SK-N-SH (cell line): ENCODE data around the gene KCNH3.

ENCODE experiments used
- FOXM1 ChIP-seq: IDR thresholded peaks from 2 replicates; pipeline ENCODE4 v1.4.0; 2012; ENCODE audit warnings: low read depth, mild to moderate bottlenecking
- GABPA ChIP-seq: IDR thresholded peaks from 2 replicates; pipeline ENCODE4 v1.4.0; 2012; ENCODE audit warnings: low read depth, mild to moderate bottlenecking
- JUND ChIP-seq: IDR thresholded peaks from 2 replicates; pipeline ENCODE4 v1.4.0; 2012
- MXI1 ChIP-seq: IDR thresholded peaks from 2 replicates; pipeline ENCODE4 v1.6.1; 2012; ENCODE audit warnings: mild to moderate bottlenecking, low read depth, low read length, improper control_type of control experiment
- POLR2AphosphoS5 ChIP-seq: IDR thresholded peaks from 2 replicates; pipeline ENCODE4 v1.6.1; 2012; ENCODE audit warnings: low read depth, low read length
- RAD21 ChIP-seq: IDR thresholded peaks from 2 replicates; pipeline ENCODE4 v1.6.1; 2012; ENCODE audit warnings: mild to moderate bottlenecking, low read length
- TEAD4 ChIP-seq: IDR thresholded peaks from 2 replicates; pipeline ENCODE4 v1.4.0; 2012; ENCODE audit warnings: mild to moderate bottlenecking, borderline replicate concordance; ENCODE audit not compliant: insufficient read depth
- YY1 ChIP-seq: IDR thresholded peaks from 2 replicates; pipeline ENCODE4 v1.4.0; 2012; ENCODE audit warnings: low read depth, mild to moderate bottlenecking
- TF ChIP-seq, protein P1 (sequence below): fragments of 200-600 bp; sonication (generic); IDR thresholded peaks from 2 replicates; pipeline ENCODE4 v1.6.1; 2017; ENCODE audit warnings: antibody characterized with exemption, mild to moderate bottlenecking, moderate library complexity
- TF ChIP-seq, protein P2 (sequence below): IDR thresholded peaks from 2 replicates; pipeline ENCODE4 v1.4.0; 2012; ENCODE audit warnings: low read depth
- TF ChIP-seq, protein P3 (sequence below): IDR thresholded peaks from 2 replicates; pipeline ENCODE4 v1.6.1; 2012; ENCODE audit warnings: mild to moderate bottlenecking, low read depth, low read length, moderate library complexity

DNA sequence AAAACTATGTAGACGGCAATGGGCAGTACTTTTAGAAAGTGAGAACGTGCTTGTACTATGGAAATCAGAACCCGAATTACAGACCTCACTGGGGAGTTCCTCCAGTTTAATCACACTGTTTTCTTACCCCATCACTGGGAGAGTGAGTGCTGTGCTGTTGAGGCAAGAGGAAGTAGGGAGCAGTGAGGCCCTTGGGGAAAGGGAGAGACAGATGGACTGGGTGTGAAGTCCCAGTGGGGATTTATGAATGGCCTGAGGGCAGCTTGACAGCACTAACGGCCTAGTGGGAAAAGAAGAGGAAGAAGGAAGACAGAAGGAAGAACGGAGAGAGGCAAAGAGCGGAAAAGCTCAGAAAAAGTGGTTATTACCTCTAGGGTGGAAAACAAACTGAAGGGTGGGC, 23.4 kb downstream of the KCNH3 start:
- TF ChIP-seq JUND: no peak
- no peak for TF ChIP-seq MXI1
- TF ChIP-seq, protein P1, sequence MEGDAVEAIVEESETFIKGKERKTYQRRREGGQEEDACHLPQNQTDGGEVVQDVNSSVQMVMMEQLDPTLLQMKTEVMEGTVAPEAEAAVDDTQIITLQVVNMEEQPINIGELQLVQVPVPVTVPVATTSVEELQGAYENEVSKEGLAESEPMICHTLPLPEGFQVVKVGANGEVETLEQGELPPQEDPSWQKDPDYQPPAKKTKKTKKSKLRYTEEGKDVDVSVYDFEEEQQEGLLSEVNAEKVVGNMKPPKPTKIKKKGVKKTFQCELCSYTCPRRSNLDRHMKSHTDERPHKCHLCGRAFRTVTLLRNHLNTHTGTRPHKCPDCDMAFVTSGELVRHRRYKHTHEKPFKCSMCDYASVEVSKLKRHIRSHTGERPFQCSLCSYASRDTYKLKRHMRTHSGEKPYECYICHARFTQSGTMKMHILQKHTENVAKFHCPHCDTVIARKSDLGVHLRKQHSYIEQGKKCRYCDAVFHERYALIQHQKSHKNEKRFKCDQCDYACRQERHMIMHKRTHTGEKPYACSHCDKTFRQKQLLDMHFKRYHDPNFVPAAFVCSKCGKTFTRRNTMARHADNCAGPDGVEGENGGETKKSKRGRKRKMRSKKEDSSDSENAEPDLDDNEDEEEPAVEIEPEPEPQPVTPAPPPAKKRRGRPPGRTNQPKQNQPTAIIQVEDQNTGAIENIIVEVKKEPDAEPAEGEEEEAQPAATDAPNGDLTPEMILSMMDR: no peak
- no peak for TF ChIP-seq FOXM1
- TF ChIP-seq GABPA: no peak
- TF ChIP-seq, protein P2, sequence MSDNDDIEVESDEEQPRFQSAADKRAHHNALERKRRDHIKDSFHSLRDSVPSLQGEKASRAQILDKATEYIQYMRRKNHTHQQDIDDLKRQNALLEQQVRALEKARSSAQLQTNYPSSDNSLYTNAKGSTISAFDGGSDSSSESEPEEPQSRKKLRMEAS: no peak
- TF ChIP-seq, protein P3, sequence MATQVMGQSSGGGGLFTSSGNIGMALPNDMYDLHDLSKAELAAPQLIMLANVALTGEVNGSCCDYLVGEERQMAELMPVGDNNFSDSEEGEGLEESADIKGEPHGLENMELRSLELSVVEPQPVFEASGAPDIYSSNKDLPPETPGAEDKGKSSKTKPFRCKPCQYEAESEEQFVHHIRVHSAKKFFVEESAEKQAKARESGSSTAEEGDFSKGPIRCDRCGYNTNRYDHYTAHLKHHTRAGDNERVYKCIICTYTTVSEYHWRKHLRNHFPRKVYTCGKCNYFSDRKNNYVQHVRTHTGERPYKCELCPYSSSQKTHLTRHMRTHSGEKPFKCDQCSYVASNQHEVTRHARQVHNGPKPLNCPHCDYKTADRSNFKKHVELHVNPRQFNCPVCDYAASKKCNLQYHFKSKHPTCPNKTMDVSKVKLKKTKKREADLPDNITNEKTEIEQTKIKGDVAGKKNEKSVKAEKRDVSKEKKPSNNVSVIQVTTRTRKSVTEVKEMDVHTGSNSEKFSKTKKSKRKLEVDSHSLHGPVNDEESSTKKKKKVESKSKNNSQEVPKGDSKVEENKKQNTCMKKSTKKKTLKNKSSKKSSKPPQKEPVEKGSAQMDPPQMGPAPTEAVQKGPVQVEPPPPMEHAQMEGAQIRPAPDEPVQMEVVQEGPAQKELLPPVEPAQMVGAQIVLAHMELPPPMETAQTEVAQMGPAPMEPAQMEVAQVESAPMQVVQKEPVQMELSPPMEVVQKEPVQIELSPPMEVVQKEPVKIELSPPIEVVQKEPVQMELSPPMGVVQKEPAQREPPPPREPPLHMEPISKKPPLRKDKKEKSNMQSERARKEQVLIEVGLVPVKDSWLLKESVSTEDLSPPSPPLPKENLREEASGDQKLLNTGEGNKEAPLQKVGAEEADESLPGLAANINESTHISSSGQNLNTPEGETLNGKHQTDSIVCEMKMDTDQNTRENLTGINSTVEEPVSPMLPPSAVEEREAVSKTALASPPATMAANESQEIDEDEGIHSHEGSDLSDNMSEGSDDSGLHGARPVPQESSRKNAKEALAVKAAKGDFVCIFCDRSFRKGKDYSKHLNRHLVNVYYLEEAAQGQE: no peak
- no peak for TF ChIP-seq POLR2AphosphoS5
- TF ChIP-seq TEAD4: no peak
- no peak for TF ChIP-seq YY1
- TF ChIP-seq RAD21: no peak
